Esophagus muscularis mucosa (tissue), 4 donors: ENCODE results near the gene CPA2. TPM values are rescaled to one million over a fixed set of nuclear protein-coding genes. Genes with fewer than 3 reads are reported as not detected.

Experiments used
- DNase-seq: peaks from one replicate; pipeline ENCODE4 v3.0.0-alpha.2; 2017; ENCODE audit errors: extremely low spot score
- H3K27ac ChIP-seq, 4 donors: fragments of 200-600 bp; sonication (generic); replicated peaks in 1 of 4; 1 replicate in 3 of 4; 2 replicates in 1 of 4; pipeline ENCODE4 v1.5.1; 2016 to 2019; ENCODE audit warnings: mild to moderate bottlenecking in 1 of 4
- H3K27me3 ChIP-seq, 4 donors: fragments of 200-600 bp; sonication (generic); one replicate each; pipeline versions ENCODE4 v1.5.1 to v1.6.0; 2016 to 2019
- H3K36me3 ChIP-seq, 4 donors: fragments of 200-600 bp; sonication (generic); one replicate each; pipeline ENCODE4 v1.5.1; 2016 to 2019
- H3K4me1 ChIP-seq, 4 donors: fragments of 200-600 bp; sonication (generic); one replicate each; pipeline ENCODE4 v1.5.1; 2016 to 2019
- H3K4me3 ChIP-seq, 4 donors: fragments of 200-600 bp; sonication (generic); 1 replicate in 2 of 4; 2 replicates in 2 of 4; pipeline ENCODE4 v1.5.1; 2016 to 2019; ENCODE audit warnings: mild to moderate bottlenecking in 4 of 4, moderate library complexity in 1 of 4
- H3K9me3 ChIP-seq, 4 donors: fragments of 200-600 bp; sonication (generic); 1 replicate in 3 of 4; 2 replicates in 1 of 4; pipeline ENCODE4 v1.5.1; 2016 to 2019
- EP300 ChIP-seq: sonication (generic); formaldehyde crosslinking; IDR thresholded peaks from one replicate; pipeline ENCODE4 v1.6.1; 2017; ENCODE audit warnings: antibody characterized with exemption
- POLR2A ChIP-seq: fragments of 450-650 bp; IDR thresholded peaks from one replicate; pipeline ENCODE4 v1.6.1; 2017; ENCODE audit warnings: antibody characterized with exemption, moderate library complexity, mild to moderate bottlenecking, low read depth
- POLR2AphosphoS5 ChIP-seq, 2 donors: sonication (generic); formaldehyde crosslinking; IDR thresholded peaks; one replicate each; pipeline ENCODE4 v1.6.1; 2017; ENCODE audit warnings: antibody characterized with exemption in 2 of 2
- WGBS: methylation state at CpG from one replicate; pipeline ENCODE4 v1.1.5; 2018; 5-methylcytosine and 5-hydroxymethylcytosine counted together
- intact Hi-C: fragments of 100-400 bp; cut with DNase I; formaldehyde crosslinking; loops from one replicate; pipeline ENCODE4 v1.15.1; 2023
- total RNA-seq, 4 donors: library from RNA; depleted of rRNA; stranded (reverse); fragments of >200 nt; gene quantifications; one replicate each; pipeline versions ENCODE4 v1.1.0 to v1.2.1, GENCODE V29; 2016
- TF ChIP-seq, protein P1 (sequence below), 3 experiments: fragments of 200-600 bp in 2 of 3; fragments of 450-650 bp in 1 of 3; sonication (generic) in 2 of 3; IDR thresholded peaks; one replicate each; pipeline ENCODE4 v1.5.1; 2017 to 2019; ENCODE audit warnings: antibody characterized with exemption in 3 of 3, mild to moderate bottlenecking in 2 of 3, moderate library complexity in 1 of 3

CPA2 gene
- total RNA-seq, 4 donors from 2014 or later: not detected

DNA sequence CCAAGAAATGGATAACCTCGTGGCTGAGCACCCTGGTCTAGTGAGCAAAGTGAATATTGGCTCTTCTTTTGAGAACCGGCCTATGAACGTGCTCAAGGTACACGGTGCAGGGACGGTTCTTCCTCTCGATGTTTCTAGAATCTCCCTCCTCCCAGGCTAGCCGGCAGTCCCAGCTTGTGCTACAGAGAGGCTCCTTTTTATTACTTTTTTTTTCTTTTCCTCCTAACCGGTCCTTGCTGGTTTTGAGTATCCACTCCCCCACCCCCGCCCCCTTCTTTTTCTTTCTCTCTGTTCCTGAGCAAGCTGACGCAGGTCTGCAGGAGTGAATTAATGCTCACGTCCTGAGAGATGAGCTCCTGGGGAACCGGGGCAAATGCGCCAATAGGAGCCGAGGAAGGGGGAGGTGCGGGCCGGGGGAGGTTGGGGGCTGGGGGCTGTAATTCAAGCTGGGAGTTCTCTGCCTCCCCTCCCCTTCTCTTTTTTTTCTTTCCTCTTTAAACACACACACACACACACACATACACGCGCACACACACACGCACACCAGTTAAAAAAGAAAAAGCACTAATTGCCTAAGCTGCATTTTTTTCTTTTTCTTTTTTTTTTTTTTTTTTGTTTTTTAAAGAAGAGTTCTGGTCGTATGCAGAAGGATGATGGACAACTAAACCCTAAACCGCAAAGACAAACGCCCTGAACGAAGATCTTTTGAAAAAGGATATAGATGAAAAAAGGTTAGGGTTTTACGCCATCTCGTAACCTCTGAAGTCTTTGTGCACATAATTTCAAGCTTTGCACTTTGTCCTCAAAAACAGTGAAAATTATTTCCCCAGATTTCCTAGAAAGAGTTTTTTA is 6.6 kb downstream of the CPA2 start:
- no peaks in the 10 kb centered on the region for H3K36me3 ChIP-seq
- TF ChIP-seq, protein P1, sequence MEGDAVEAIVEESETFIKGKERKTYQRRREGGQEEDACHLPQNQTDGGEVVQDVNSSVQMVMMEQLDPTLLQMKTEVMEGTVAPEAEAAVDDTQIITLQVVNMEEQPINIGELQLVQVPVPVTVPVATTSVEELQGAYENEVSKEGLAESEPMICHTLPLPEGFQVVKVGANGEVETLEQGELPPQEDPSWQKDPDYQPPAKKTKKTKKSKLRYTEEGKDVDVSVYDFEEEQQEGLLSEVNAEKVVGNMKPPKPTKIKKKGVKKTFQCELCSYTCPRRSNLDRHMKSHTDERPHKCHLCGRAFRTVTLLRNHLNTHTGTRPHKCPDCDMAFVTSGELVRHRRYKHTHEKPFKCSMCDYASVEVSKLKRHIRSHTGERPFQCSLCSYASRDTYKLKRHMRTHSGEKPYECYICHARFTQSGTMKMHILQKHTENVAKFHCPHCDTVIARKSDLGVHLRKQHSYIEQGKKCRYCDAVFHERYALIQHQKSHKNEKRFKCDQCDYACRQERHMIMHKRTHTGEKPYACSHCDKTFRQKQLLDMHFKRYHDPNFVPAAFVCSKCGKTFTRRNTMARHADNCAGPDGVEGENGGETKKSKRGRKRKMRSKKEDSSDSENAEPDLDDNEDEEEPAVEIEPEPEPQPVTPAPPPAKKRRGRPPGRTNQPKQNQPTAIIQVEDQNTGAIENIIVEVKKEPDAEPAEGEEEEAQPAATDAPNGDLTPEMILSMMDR (IDR thresholded peaks at IDR 0.05): no peak
- TF ChIP-seq POLR2A (no peak), EP300 (no peak), POLR2AphosphoS5 (IDR thresholded peaks at IDR 0.05) (no peak)
- H3K4me3 ChIP-seq: peak overlapping the region; percentile 34 to 41 (median 39)
- intact Hi-C loops: no loop called here
- H3K27me3 ChIP-seq: no peaks in the 10 kb centered on the region
- peak; percentile 70 for DNase-seq
- WGBS: 17% methylated on average over 25 of the region's 25 CpGs
- peak overlapping the region in 1 of 4 donors; percentile 49 for H3K27ac ChIP-seq
- no peaks in the 10 kb centered on the region for H3K9me3 ChIP-seq
- peaks cover 0 to 27% (median 21%) of the 10 kb centered on the region in 4 donors for H3K4me1 ChIP-seq

DNA sequence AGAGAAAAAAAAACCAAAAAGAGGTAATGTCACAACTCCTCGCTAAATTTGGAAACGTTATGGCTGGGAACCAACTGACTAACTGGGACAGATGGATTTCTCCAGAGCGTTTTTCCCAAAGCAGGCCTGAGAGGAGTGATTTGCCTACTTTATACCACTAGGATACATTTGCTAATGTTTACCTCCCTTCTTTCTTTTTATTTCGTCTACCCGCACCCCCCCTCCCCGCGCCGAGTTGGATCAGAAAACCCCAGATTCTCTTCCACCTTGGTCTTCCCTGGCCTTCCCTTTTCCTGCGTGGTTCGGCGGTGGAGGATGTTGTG is 7.2 kb downstream of the CPA2 start:
- H3K36me3 ChIP-seq: no peaks in the 10 kb centered on the region
- TF ChIP-seq POLR2AphosphoS5 (IDR thresholded peaks at IDR 0.05): no peak
- TF ChIP-seq, protein P1 (IDR thresholded peaks at IDR 0.05): peak in 1 of 3 experiments; percentile 19
- peak; percentile 90 for DNase-seq
- H3K4me1 ChIP-seq: peaks cover 0 to 28% (median 21%) of the 10 kb centered on the region in 4 donors
- H3K27me3 ChIP-seq: no peaks in the 10 kb centered on the region
- H3K4me3 ChIP-seq: peak overlapping the region; percentile 34 to 41 (median 39)
- WGBS: 28% methylated on average over 11 of the region's 11 CpGs
- no peaks in the 10 kb centered on the region for H3K9me3 ChIP-seq
- intact Hi-C loops: no loop called here
- H3K27ac ChIP-seq: peak overlapping the region in 1 of 4 donors; percentile 49

DNA sequence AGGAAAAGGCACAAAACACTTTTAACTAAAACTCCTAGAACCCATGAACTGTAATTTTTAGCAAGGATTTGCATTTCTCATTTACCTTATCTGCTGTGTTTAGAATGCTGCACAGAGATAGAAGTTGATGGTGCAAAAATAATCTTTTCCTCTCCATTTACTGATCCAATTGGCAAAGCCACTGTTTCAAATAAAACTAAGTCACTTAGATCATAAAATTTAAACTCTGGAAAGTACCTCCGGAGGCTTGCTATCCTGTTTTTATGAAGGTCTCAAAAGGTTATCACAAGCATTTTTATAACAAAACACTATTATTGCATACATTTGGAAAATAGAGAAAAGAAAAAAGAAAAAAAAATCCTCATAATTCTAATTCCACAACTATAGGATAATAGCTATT is 7.6 kb downstream of the CPA2 start:
- Histone ChIP-seq H3K27ac (peak overlapping the region in 1 of 4 donors; percentile 49), H3K9me3 (no peaks in the 10 kb centered on the region), H3K36me3 (no peaks in the 10 kb centered on the region), H3K27me3 (no peaks in the 10 kb centered on the region), H3K4me3 (peak overlapping the region in 1 of 4 donors; percentile 40), H3K4me1 (peaks cover 0 to 28% (median 21%) of the 10 kb centered on the region in 4 donors)
- no peak for DNase-seq
- TF ChIP-seq EP300 (no peak), POLR2AphosphoS5 (IDR thresholded peaks at IDR 0.05) (no peak), POLR2A (no peak)
- TF ChIP-seq, protein P1 (IDR thresholded peaks at IDR 0.05): no peak
- intact Hi-C loops: no loop called here
- WGBS: 50% methylated on average over 1 of the region's 1 CpG

DNA sequence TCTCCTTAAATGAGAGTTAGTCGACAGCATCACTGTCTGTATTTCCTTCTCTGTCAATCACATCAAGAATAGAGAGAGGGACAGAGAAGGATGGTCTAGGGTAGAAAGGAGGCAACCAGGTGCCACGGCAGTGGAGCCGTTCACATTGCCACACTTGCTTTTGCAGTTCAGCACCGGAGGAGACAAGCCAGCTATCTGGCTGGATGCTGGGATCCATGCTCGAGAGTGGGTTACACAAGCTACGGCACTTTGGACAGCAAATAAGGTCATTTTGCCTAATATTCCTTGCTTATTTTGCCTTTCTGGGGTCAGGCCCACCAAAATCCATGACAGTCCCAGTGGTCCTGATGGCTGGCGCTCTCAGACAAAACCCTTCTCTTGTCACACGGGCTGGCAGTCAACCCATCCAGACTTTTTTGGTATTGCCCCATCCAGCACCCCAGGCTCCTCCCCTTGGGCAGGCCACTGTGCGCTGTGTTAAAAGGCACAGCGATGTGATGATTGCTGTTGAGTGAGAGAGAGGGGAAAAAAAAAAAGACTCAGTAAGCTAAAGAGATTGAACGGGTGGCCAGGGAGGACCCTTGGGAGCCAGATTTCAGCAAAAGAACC is 8.4 kb downstream of the CPA2 start:
- no peak overlapping the region for H3K27ac ChIP-seq
- H3K36me3 ChIP-seq: no peaks in the 10 kb centered on the region
- peaks cover 0 to 28% (median 21%) of the 10 kb centered on the region in 4 donors for H3K4me1 ChIP-seq
- no peaks in the 10 kb centered on the region for H3K27me3 ChIP-seq
- DNase-seq: no peak
- intact Hi-C loops: no loop called here
- TF ChIP-seq, protein P1 (IDR thresholded peaks at IDR 0.05): no peak
- no peak for TF ChIP-seq EP300
- TF ChIP-seq POLR2A: no peak
- TF ChIP-seq POLR2AphosphoS5 (IDR thresholded peaks at IDR 0.05): no peak
- 80% methylated on average over 11 of the region's 11 CpGs for WGBS
- no peak overlapping the region for H3K4me3 ChIP-seq
- H3K9me3 ChIP-seq: no peaks in the 10 kb centered on the region
